ENCODE data around the gene CHD5.

DNA sequence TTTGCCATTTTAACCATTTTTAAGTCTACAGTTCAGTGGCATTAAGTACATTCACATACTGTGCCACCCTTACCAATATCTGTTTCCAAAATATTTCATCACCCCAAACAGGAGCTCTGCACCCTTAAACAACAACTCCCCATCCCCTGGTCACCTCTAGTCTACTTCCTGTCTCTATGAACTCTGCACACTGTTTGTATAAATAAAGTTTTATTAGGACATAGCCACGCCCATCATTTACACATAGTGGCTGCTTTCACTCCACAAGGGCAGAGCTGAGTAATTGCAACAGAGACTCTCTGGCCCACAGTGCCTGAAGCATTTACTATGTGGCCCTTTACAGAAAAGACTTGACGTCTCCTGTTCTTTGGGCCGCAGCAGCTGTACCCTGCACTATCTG, 104.4 kb downstream of the CHD5 start:
- TF ChIP-seq CTCF (IDR thresholded peaks at IDR 0.05) (no peak), POLR2A (IDR thresholded peaks at IDR 0.05) (no peak)
